K562 (cell line): ENCODE measurements around the gene STOX2. TPM values are rescaled to one million over a fixed set of nuclear protein-coding genes. Genes with fewer than 3 reads are reported as not detected.

ENCODE experiments used
- ATAC-seq: fragments of 200-7000 bp; cut with Tn5 transposase; 3 replicates; pipeline ENCODE4 v1.9.1; 2020; ENCODE audit warnings: moderate library complexity
- BruUV-seq: library from RNA; stranded (reverse); fragments of 400-500 nt; replicated peaks from 2 replicates; lab custom pipeline; 2021; lab: Mats Ljungman, UMichigan
- CTCF ChIA-PET: fragments of 300-600 bp; formaldehyde crosslinking; extraction: SDS; loops from one replicate; lab custom pipeline; 2021; ENCODE audit warnings: low intra/inter-chr PET ratio; lab: Yijun Ruan, JAX
- POLR2A ChIA-PET: fragments of 300-600, 350-650 bp; sonication (Branson Sonifier 250); formaldehyde crosslinking; extraction: SDS; loops from one replicate; lab custom pipeline; 2021; ENCODE audit warnings: antibody characterized with exemption, inconsistent platforms; lab: Yijun Ruan, JAX
- DNase-seq, 4 experiments: peaks; one replicate each; pipeline versions ENCODE4 v3.0.0 to v3.0.0-alpha.2; 2011 to 2018; ENCODE audit warnings: low spot score in 3 of 4, mixed read lengths in 3 of 4; ENCODE audit errors: extremely low read depth in 1 of 4
- FAIRE-seq: peaks from 2 replicates; lab custom pipeline; 2011; peaks lifted over from hg19 to GRCh38; lab: Jason Lieb, UNC
- H2AFZ ChIP-seq: 2 replicates; pipeline ENCODE4 v1.6.0; 2011; ENCODE audit warnings: low read depth, low read length, control low read depth, inconsistent platforms
- H3K27ac ChIP-seq: fragments of 200-600 bp; 3 replicates; pipeline ENCODE4 v1.8.0; 2011; ENCODE audit warnings: low read depth, mild to moderate bottlenecking, control low read depth, inconsistent platforms, low read length, moderate library complexity, mixed read lengths; ENCODE audit errors: extremely low read depth
- H3K27me3 ChIP-seq, 2 experiments: fragments of 300-600 bp in 1 of 2; 2 replicates in 1 of 2; 3 replicates in 1 of 2; pipeline versions ENCODE4 v1.6.0 to v1.8.0; 2011; ENCODE audit warnings: inconsistent platforms in 2 of 2, low read length in 2 of 2, mild to moderate bottlenecking in 1 of 2, mixed read lengths in 1 of 2, moderate library complexity in 1 of 2; ENCODE audit not compliant: control insufficient read depth in 2 of 2, insufficient read depth in 2 of 2
- H3K36me3 ChIP-seq: fragments of 300-600 bp; 3 replicates; pipeline ENCODE4 v1.8.0; 2011; ENCODE audit warnings: mild to moderate bottlenecking, low read length, inconsistent platforms; ENCODE audit not compliant: control insufficient read depth, insufficient read depth
- H3K4me1 ChIP-seq, 2 experiments: fragments of 200-600 bp in 1 of 2; replicated peaks in 1 of 2; 2 replicates in 1 of 2; 3 replicates in 1 of 2; pipeline versions ENCODE4 v1.5.1 to v1.8.0; 2011; ENCODE audit warnings: inconsistent platforms in 2 of 2, low read length in 2 of 2, mild to moderate bottlenecking in 1 of 2, mixed read lengths in 1 of 2, moderate library complexity in 1 of 2; ENCODE audit not compliant: control insufficient read depth in 2 of 2, insufficient read depth in 2 of 2
- H3K4me2 ChIP-seq: 2 replicates; pipeline ENCODE4 v1.6.1; 2011; ENCODE audit warnings: low read length, control low read depth, inconsistent platforms, mixed read lengths; ENCODE audit not compliant: insufficient read depth
- H3K4me3 ChIP-seq: fragments of 200-600 bp; sonication (generic), shearing (Covaris generic); 2 replicates; pipeline ENCODE4 v1.5.1; 2016; ENCODE audit warnings: control low read depth, inconsistent platforms
- H3K79me2 ChIP-seq: fragments of 200-600 bp; 3 replicates; pipeline ENCODE4 v1.8.0; 2011; ENCODE audit warnings: low read length, inconsistent platforms; ENCODE audit not compliant: control insufficient read depth, insufficient read depth
- H3K9ac ChIP-seq, 2 experiments: 2 replicates each; pipeline versions ENCODE4 v1.6.0 to v1.6.1; 2011; ENCODE audit warnings: low read depth in 2 of 2, low read length in 2 of 2, control low read depth in 1 of 2, inconsistent platforms in 1 of 2, mild to moderate bottlenecking in 1 of 2, mixed read lengths in 1 of 2; ENCODE audit not compliant: insufficient read depth in 1 of 2
- H3K9me1 ChIP-seq: one replicate; pipeline ENCODE4 v1.6.0; 2011; ENCODE audit warnings: inconsistent platforms, mild to moderate bottlenecking, low read length, moderate library complexity; ENCODE audit not compliant: control insufficient read depth, insufficient read depth
- H3K9me3 ChIP-seq: replicated peaks from 2 replicates; pipeline ENCODE4 v1.5.1; 2011; ENCODE audit warnings: low read depth, low read length, inconsistent platforms; ENCODE audit not compliant: control insufficient read depth, insufficient read depth
- H4K20me1 ChIP-seq: replicated peaks from 2 replicates; pipeline ENCODE4 v1.6.1; 2011; ENCODE audit warnings: low read length, inconsistent platforms, mixed read lengths; ENCODE audit not compliant: control insufficient read depth, insufficient read depth
- BRD9 ChIP-seq: fragments of 450-650 bp; IDR thresholded peaks from 2 replicates; pipeline ENCODE4 v1.6.1; 2018; ENCODE audit warnings: low read depth; ENCODE audit not compliant: partially characterized antibody
- MAZ ChIP-seq, 2 experiments: fragments of 450-650 bp in 1 of 2; sonication (generic) in 1 of 2; formaldehyde crosslinking; IDR thresholded peaks in 1 of 2; conservative IDR thresholded peaks in 1 of 2; 2 replicates each; pipeline versions ENCODE4 v1.4.0 to v1.5.0; 2020; ENCODE audit warnings: mild to moderate bottlenecking in 1 of 2, missing genetic modification reagents in 1 of 2
- MYC ChIP-seq, 2 experiments: fragments of 250-450 bp in 1 of 2; sonication (Bioruptor Pico) in 1 of 2; IDR thresholded peaks; 2 replicates each; pipeline versions ENCODE4 v1.5.1 to v1.6.1; 2012 to 2021; ENCODE audit warnings: low read depth in 2 of 2, borderline replicate concordance in 1 of 2, improper control_type of control experiment in 1 of 2, low read length in 1 of 2, mild to moderate bottlenecking in 1 of 2, moderate library complexity in 1 of 2
- NELFE ChIP-seq: IDR thresholded peaks from 2 replicates; pipeline ENCODE4 v1.6.1; 2011; ENCODE audit warnings: mild to moderate bottlenecking; ENCODE audit not compliant: insufficient read depth, insufficient read length
- NFIC ChIP-seq: fragments of 450-650 bp; IDR thresholded peaks from 2 replicates; pipeline ENCODE4 v1.6.1; 2017; ENCODE audit warnings: mild to moderate bottlenecking, inconsistent platforms
- PHF20 ChIP-seq: fragments of 450-650 bp; IDR thresholded peaks from 2 replicates; pipeline ENCODE4 v1.6.1; 2018; ENCODE audit not compliant: partially characterized antibody
- RAD21 ChIP-seq, 2 experiments: fragments of 250-450 bp in 1 of 2; fragments of 450-650 bp in 1 of 2; sonication (Bioruptor Pico) in 1 of 2; formaldehyde crosslinking in 1 of 2; IDR thresholded peaks in 1 of 2; conservative IDR thresholded peaks in 1 of 2; 2 replicates each; pipeline versions ENCODE4 v1.4.0 to v1.8.0; 2020 to 2022; ENCODE audit warnings: mild to moderate bottlenecking in 2 of 2, moderate library complexity in 1 of 2
- ZNF12 ChIP-seq: sonication (generic); formaldehyde crosslinking; IDR thresholded peaks from 2 replicates; pipeline ENCODE4 v1.4.0; 2020; ENCODE audit warnings: mild to moderate bottlenecking, missing genetic modification reagents
- ZSCAN29 ChIP-seq: fragments of 450-650 bp; IDR thresholded peaks from 2 replicates; pipeline ENCODE4 v1.6.1; 2017
- WGBS: fragments of 100-300 bp; shearing (Covaris generic); methylation state at CpG from one replicate; pipeline ENCODE4 v1.1.6; 2016; ENCODE audit warnings: low coverage, mixed read lengths; ENCODE audit not compliant: insufficient coverage; ENCODE audit errors: missing lambda C conversion rate; 5-methylcytosine and 5-hydroxymethylcytosine counted together
- in situ Hi-C: fragments of 300-500 bp; cut with MboI; formaldehyde crosslinking; loops from 4 replicates; pipeline ENCODE4 v1.15.0; 2018; ENCODE audit warnings: inconsistent platforms, mixed read lengths
- intact Hi-C: fragments of 100-400 bp; cut with micrococcal nuclease; formaldehyde crosslinking; loops from 2 replicates; pipeline ENCODE4 v1.14.2; 2022
- polyA plus RNA-seq, 8 experiments: library from polyadenylated mRNA; depleted of rRNA in 4 of 8; stranded (reverse) in 5 of 8; unstranded in 3 of 8; fragments of >200 nt; fragmentation: Nextera tagmentation in 2 of 8; fragmentation: Illumina TruSeq in 1 of 8; extraction: Ambion mirVana in 2 of 8; extraction: Trizol in 1 of 8; gene quantifications; 2 replicates each; pipeline versions ENCODE4 v1.2.1 to v1.2.3, GENCODE V29; 2011 to 2014; ENCODE audit warnings: inconsistent platforms in 1 of 8, missing spikeins in 1 of 8
- total RNA-seq, 7 experiments: library from RNA; depleted of rRNA in 6 of 7; stranded (reverse); fragments of >200 nt in 6 of 7; fragmentation: Illumina TruSeq in 2 of 7; extraction: Trizol in 2 of 7; gene quantifications; 2 replicates each; pipeline versions ENCODE4 v1.2.1 to v1.2.3, GENCODE V29; 2011 to 2021; ENCODE audit warnings: low replicate concordance in 1 of 7
- TF ChIP-seq, protein P1 (sequence below): fragments of 450-650 bp; formaldehyde crosslinking; IDR thresholded peaks from 2 replicates; pipeline ENCODE4 v1.4.0; 2020; ENCODE audit warnings: mild to moderate bottlenecking, moderate library complexity
- TF ChIP-seq, protein P2 (sequence below): sonication (generic); formaldehyde crosslinking; IDR thresholded peaks from 2 replicates; pipeline ENCODE4 v1.8.0; 2022; ENCODE audit warnings: missing genetic modification reagents, mild to moderate bottlenecking, borderline replicate concordance
- TF ChIP-seq, protein P3 (sequence below), 3 experiments: fragments of 200-800 bp in 1 of 3; sonication (Bioruptor generic) in 1 of 3; sonication (generic) in 1 of 3; formaldehyde crosslinking in 1 of 3; IDR thresholded peaks; 2 replicates each; pipeline versions ENCODE4 v1.6.1 to v1.8.0; 2016 to 2022; ENCODE audit warnings: mild to moderate bottlenecking in 2 of 3, missing compliant biosample characterization in 2 of 3, missing genetic modification characterization in 2 of 3, missing genetic modification reagents in 1 of 3

Gene STOX2
- total and polyA plus RNA-seq, 9 of the 15 experiments (the other 6 are each of a cell fraction or from before 2014, with no cell fraction given), result not detected

DNA sequence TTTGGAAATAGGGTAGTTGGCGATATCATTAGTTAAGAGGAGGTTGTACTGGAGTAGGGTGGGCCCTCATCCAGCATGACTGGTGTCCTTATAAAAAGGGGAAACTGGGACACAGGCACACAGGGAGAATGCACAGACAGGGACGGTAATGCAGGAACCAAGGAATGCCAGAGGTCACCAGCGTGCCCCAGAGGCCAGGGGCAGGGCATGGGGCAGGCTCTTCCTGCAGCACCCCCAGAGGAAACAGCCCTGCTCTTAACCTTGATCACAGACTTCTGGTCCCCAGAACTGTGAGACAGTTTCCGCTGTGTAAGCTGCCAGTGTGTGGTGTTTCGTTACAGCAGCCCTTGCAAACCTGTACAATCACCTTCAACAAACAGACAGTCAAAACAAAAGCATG, 15.9 kb upstream of the STOX2 start:
- intact Hi-C loops, result no loop called here
- TF ChIP-seq PHF20 (no peak), ZSCAN29 (no peak), ZNF12 (CRISPR knock-in tag) (no peak), RAD21 (CRISPR knock-in tag; conservative IDR thresholded peaks at IDR 0.05 in 1 of 2, IDR thresholded peaks at IDR 0.05 in 1 of 2) (no peak)
- H3K4me1 ChIP-seq, result peaks cover 0 to 4% of the 10 kb centered on the region in 2 experiments; a peak in 1 of 5 replicates
- H3K27ac ChIP-seq, result no peak overlapping the region
- no peaks in the 10 kb centered on the region for H3K9me3 ChIP-seq
- H3K36me3 ChIP-seq, result no peaks in the 10 kb centered on the region
- H3K4me2 ChIP-seq, result no peak overlapping the region
- no peaks in the 10 kb centered on the region for H4K20me1 ChIP-seq
- no peaks in the 10 kb centered on the region for H3K79me2 ChIP-seq
- H3K9ac ChIP-seq, result no peak overlapping the region
- no peaks in the 10 kb centered on the region for H3K9me1 ChIP-seq
- CTCF ChIA-PET, result no interaction called here
- FAIRE-seq (no peak), ATAC-seq (no peak), DNase-seq (no peak)
- 0% methylated on average over 5 of the region's 5 CpGs for WGBS
- in situ Hi-C loops, result no loop called here
- BruUV-seq, result no TSS peak
- H2AFZ ChIP-seq, result no peak overlapping the region
- POLR2A ChIA-PET, result no interaction called here
- H3K4me3 ChIP-seq, result no peak overlapping the region
- H3K27me3 ChIP-seq, result peaks cover 20 to 52% of the 10 kb centered on the region in 2 experiments

DNA sequence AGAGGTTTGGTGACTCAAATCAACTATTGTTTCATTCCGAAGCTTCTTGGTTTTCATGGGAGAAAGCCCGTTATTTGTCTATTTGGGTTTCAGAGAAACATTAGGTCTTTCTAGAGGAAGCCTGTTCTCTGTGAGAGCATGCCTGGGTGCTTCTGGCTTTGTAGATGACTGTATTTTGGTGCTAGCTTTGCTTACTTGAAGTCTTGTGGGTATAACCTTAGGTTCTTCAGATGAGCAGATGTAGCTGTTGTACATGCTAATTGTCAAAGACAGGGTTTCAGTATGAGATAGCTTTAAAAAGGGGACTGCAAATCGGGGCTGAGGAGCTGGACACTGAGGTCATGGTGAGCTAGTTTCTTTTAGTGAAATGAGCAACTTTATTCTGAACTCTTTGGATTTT, 7.9 kb upstream of the STOX2 start:
- Histone ChIP-seq H3K4me3 (no peak overlapping the region), H3K4me1 (peaks cover 0 to under 1% of the 10 kb centered on the region in 2 experiments; a peak in 1 of 5 replicates), H3K27ac (no peak overlapping the region), H2AFZ (no peak overlapping the region), H3K36me3 (no peaks in the 10 kb centered on the region), H3K9ac (no peak overlapping the region), H3K4me2 (no peak overlapping the region), H3K9me1 (no peaks in the 10 kb centered on the region), H3K9me3 (no peaks in the 10 kb centered on the region), H3K79me2 (no peaks in the 10 kb centered on the region), H3K27me3 (peaks cover 2 to 15% of the 10 kb centered on the region in 2 experiments; a peak in 4 of 5 replicates), H4K20me1 (no peaks in the 10 kb centered on the region)
- POLR2A ChIA-PET, result interaction anchor here (0.6 to 1.3 kb wide), 2 partner anchors 15 to 114 kb away, joined by 3 read pairs; no protein-coding TSS in a partner anchor
- DNase-seq (no peak), ATAC-seq (no peak), FAIRE-seq (no peak)
- WGBS, result 0% methylated on average over 3 of the region's 3 CpGs
- CTCF ChIA-PET, result no interaction called here
- intact Hi-C loops (no loop called here), in situ Hi-C loops (no loop called here)
- no TSS peak for BruUV-seq
- TF ChIP-seq NELFE, result no peak
- TF ChIP-seq, protein P1, sequence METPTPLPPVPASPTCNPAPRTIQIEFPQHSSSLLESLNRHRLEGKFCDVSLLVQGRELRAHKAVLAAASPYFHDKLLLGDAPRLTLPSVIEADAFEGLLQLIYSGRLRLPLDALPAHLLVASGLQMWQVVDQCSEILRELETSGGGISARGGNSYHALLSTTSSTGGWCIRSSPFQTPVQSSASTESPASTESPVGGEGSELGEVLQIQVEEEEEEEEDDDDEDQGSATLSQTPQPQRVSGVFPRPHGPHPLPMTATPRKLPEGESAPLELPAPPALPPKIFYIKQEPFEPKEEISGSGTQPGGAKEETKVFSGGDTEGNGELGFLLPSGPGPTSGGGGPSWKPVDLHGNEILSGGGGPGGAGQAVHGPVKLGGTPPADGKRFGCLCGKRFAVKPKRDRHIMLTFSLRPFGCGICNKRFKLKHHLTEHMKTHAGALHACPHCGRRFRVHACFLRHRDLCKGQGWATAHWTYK (CRISPR knock-in tag), result no peak
- no peak for TF ChIP-seq MYC (IDR thresholded peaks at IDR 0.05; ENCODE audit: low read depth, low read length)
- TF ChIP-seq MYC (CRISPR knock-in tag; IDR thresholded peaks at IDR 0.05; ENCODE audit: borderline replicate concordance, low read depth), result no peak
- TF ChIP-seq, protein P2, sequence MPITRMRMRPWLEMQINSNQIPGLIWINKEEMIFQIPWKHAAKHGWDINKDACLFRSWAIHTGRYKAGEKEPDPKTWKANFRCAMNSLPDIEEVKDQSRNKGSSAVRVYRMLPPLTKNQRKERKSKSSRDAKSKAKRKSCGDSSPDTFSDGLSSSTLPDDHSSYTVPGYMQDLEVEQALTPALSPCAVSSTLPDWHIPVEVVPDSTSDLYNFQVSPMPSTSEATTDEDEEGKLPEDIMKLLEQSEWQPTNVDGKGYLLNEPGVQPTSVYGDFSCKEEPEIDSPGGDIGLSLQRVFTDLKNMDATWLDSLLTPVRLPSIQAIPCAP (CRISPR knock-in tag), result no peak
- TF ChIP-seq, protein P3, sequence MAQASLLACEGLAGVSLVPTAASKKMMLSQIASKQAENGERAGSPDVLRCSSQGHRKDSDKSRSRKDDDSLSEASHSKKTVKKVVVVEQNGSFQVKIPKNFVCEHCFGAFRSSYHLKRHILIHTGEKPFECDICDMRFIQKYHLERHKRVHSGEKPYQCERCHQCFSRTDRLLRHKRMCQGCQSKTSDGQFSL (CRISPR knock-in tag; IDR thresholded peaks at IDR 0.05), result no peak
- TF ChIP-seq, protein P3 (tag; IDR thresholded peaks at IDR 0.05), result no peak
- TF ChIP-seq BRD9, result no peak
- no peak for TF ChIP-seq MAZ (CRISPR knock-in tag; conservative IDR thresholded peaks at IDR 0.05 in 1 of 2, IDR thresholded peaks at IDR 0.05 in 1 of 2)
- TF ChIP-seq NFIC, result no peak
